ENCODE results near the gene NRL.
A peak's percentile ranks its signal among the peaks of the same experiment; 100 is the strongest.

NRL gene

DNA sequence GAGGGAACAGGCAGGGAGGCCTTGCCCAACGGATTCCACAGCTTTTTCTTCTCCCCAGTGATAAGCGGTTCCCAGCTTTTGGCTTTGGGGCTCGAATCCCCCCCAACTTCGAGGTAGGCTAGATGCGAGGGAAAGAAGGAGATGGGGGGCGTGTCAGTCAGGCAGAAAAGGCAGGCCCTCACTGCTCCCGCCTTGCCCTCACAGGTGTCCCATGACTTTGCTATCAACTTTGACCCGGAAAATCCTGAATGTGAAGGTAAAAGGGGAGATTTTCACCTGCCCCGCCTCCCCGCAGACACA, 38.5 kb downstream of the NRL start:
- no peaks in the 10 kb centered on the region for H3K27me3 ChIP-seq
- peaks cover 43% of the 10 kb centered on the region for H3K4me1 ChIP-seq
- no peaks in the 10 kb centered on the region for H3K9me3 ChIP-seq
- H3K4me2 ChIP-seq, result no peak overlapping the region
- H3K27ac ChIP-seq, result no peak overlapping the region
- no peak overlapping the region for H3K9ac ChIP-seq
- H4K20me1 ChIP-seq, result no peaks in the 10 kb centered on the region
- no peak for TF ChIP-seq Cebpa-rat (IDR thresholded peaks at IDR 0.05)
- no peaks in the 10 kb centered on the region for H3K36me3 ChIP-seq
- no peak overlapping the region for H3K4me3 ChIP-seq

GRCh38 chr14:24075485-24076301, 39.1 kb downstream of the NRL start:
- TF ChIP-seq Cebpa-rat (IDR thresholded peaks at IDR 0.05), result no peak
- no peak overlapping the region for H3K4me2 ChIP-seq

DNA sequence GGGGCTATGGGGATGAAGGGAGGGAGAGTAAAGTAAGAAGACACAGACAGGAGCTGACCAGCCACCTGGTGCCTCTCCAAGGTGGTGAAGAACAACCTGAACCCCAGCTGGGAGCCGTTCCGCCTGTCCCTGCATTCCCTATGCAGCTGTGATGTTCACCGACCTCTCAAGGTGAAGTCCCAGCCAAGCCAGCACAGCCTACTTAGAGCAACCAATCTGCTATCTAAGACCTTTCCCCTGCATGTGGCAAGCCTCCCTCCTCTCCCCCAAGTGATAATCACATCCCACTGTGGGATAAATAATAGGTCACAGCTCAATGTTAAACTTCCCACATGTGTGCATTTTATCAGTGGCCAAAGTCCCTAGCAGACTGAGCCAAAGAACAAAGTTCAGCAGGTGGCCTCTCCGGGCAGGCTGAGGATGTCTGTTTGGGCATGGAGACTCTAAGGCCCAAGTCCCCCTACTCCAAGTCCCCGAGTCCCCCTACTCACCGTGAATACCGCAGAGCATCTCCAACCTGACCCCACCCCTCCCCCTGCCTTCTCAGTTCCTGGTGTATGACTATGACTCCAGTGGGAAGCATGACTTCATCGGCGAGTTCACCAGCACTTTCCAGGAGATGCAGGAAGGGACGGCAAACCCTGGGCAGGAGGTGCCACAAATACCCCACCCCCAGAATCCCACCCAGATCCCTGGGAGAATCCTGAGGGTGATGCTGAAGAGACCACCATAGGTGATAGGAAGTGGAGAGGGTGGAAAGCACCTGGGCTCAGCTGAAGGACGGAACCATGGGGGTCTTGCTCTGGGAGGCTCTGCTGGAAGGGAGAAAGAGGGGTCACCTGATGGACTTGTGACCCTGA, 39.9 kb downstream of the NRL start:
- Histone ChIP-seq H3K4me1 (peaks cover 32% of the 10 kb centered on the region), H3K27ac (no peak overlapping the region), H4K20me1 (no peaks in the 10 kb centered on the region), H3K9ac (no peak overlapping the region), H3K36me3 (no peaks in the 10 kb centered on the region), H3K4me2 (no peak overlapping the region), H3K27me3 (no peaks in the 10 kb centered on the region), H3K9me3 (no peaks in the 10 kb centered on the region), H3K4me3 (no peak overlapping the region)
- no peak for TF ChIP-seq Cebpa-rat (IDR thresholded peaks at IDR 0.05)

More at GRCh38 chr14:24075485-24076301, 39.1 kb downstream of the NRL start:
- Histone ChIP-seq H3K4me1 (peaks cover 41% of the 10 kb centered on the region), H3K9me3 (no peaks in the 10 kb centered on the region), H3K9ac (no peak overlapping the region), H3K36me3 (no peaks in the 10 kb centered on the region), H4K20me1 (no peaks in the 10 kb centered on the region), H3K4me3 (no peak overlapping the region), H3K27ac (no peak overlapping the region), H3K27me3 (no peaks in the 10 kb centered on the region)

DNA sequence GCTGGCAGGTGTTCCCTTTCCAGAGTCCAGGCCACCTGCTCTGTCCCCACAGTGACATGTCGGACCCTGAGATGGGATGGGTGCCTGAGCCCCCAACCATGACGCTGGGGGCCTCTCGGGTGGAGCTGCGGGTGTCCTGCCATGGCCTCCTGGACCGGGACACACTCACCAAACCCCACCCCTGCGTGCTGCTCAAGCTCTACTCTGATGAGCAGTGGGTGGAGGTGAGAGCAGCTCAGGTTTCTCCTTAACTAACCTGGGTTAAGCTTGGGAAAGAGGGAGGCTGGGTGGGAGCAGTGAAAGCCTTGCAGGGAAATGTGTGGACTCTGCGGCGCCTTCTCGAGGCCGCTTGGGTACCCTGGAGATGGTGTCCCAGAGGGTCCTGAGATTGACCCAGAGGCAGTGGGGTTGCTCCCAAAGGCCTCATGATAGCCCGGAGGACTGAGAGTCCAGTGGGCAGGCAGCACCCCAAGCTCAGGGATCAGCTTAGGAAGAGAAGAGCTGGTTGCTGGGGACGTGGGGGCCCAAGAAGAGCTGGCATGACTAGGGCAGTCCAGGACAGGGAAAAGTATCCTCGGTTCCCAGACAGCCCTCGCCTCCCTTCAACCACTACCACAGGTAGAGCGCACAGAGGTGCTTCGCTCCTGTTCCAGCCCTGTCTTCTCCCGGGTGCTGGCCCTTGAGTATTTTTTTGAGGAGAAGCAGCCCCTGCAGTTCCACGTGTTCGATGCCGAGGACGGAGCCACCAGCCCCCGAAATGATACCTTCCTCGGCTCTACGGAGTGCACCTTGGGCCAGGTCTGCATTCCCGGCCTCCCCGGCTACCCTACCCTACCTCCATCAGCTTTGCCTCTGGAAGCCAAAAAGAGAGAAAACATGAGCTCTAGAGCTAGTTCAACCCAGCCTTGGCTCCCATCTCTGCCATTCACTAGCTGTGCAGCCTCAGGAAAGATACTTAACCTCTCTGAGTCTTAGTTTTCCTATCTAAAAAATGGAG, 41.6 kb downstream of the NRL start:
- Histone ChIP-seq H3K4me2 (peak overlapping the region; percentile 39), H3K9ac (no peak overlapping the region), H3K9me3 (no peaks in the 10 kb centered on the region), H3K4me1 (peaks cover 33% of the 10 kb centered on the region), H3K27me3 (no peaks in the 10 kb centered on the region), H3K36me3 (no peaks in the 10 kb centered on the region), H4K20me1 (no peaks in the 10 kb centered on the region), H3K4me3 (no peak overlapping the region), H3K27ac (no peak overlapping the region)
- TF ChIP-seq Cebpa-rat (IDR thresholded peaks at IDR 0.05), result no peak

GRCh38 chr14:24072436-24072835, 42.3 kb downstream of the NRL start:
- Histone ChIP-seq H3K9me3 (no peaks in the 10 kb centered on the region), H3K4me3 (no peak overlapping the region), H3K27ac (no peak overlapping the region), H3K36me3 (no peaks in the 10 kb centered on the region), H3K9ac (no peak overlapping the region), H3K27me3 (no peaks in the 10 kb centered on the region), H3K4me2 (peak overlapping the region; percentile 39), H3K4me1 (peaks cover 32% of the 10 kb centered on the region), H4K20me1 (no peaks in the 10 kb centered on the region)
- no peak for TF ChIP-seq Cebpa-rat (IDR thresholded peaks at IDR 0.05)

- Histone ChIP-seq H3K4me2 (no peak overlapping the region), H3K9ac (no peak overlapping the region), H3K9me3 (no peaks in the 10 kb centered on the region), H4K20me1 (no peaks in the 10 kb centered on the region), H3K36me3 (no peaks in the 10 kb centered on the region), H3K4me3 (no peak overlapping the region), H3K27ac (no peak overlapping the region), H3K4me1 (peaks cover 32% of the 10 kb centered on the region), H3K27me3 (no peaks in the 10 kb centered on the region)
- no peak for TF ChIP-seq Cebpa-rat (IDR thresholded peaks at IDR 0.05)
Measured at GRCh38 chr14:24071836-24072430, 42.8 kb downstream of the NRL start.

DNA sequence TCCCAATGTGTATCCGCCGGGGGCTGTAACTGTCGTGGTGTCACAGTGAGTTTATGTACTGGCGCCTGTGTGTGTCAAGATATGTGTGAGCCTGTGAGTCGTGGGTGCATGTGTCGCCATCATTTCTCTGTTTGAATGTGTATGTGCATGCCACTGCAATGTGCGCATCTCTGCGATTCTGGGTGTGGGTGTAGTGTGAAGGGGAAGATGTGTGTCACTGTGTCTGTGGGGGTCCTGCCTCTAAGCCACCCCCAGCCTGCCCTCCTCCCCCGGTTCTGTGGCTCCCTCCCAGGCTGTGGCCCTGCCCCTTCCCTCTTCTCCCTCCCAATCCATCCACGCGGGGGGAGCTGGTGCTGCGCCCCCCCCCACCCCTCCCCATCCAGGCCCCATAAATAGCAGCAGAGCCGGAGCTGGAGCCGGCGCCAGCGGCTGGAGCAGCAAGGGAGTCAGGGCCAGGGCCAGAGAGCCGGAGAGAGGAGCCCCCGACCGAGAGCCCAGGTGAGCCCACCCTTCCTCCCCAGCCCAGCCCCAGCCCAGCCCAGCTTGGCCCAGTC, 43.5 kb downstream of the NRL start, which contains the start of gene CPNE6:
Gene CPNE6, plus strand, starts transcription at position 419 of the 554 bp plus-strand sequence. CDS start 1,375 bp downstream, outside the sequence.
- Histone ChIP-seq H3K36me3 (no peaks in the 10 kb centered on the region), H3K4me2 (peak within 1 kb of the TSS; percentile 39), H3K9me3 (no peaks in the 10 kb centered on the region), H3K27ac (no peak within 1 kb of the TSS), H3K27me3 (no peaks in the 10 kb centered on the region), H3K9ac (no peak within 1 kb of the TSS), H3K4me3 (no peak within 1 kb of the TSS), H3K4me1 (peaks cover 32% of the 10 kb centered on the region), H4K20me1 (no peaks in the 10 kb centered on the region)
- TF ChIP-seq Cebpa-rat (IDR thresholded peaks at IDR 0.05), result no peak

GRCh38 chr14:24070285-24071143, 44.2 kb downstream of the NRL start:
- Histone ChIP-seq H3K4me2 (no peak overlapping the region), H3K36me3 (no peaks in the 10 kb centered on the region), H3K9me3 (no peaks in the 10 kb centered on the region), H3K27ac (no peak overlapping the region), H3K4me1 (peaks cover 32% of the 10 kb centered on the region), H3K9ac (no peak overlapping the region), H3K4me3 (no peak overlapping the region), H3K27me3 (no peaks in the 10 kb centered on the region), H4K20me1 (no peaks in the 10 kb centered on the region)
- TF ChIP-seq Cebpa-rat (IDR thresholded peaks at IDR 0.05), result no peak

Data from BLaER1 (cell line).